ENCODE data around the gene RCOR3.
"Not testable (repeated sequence)": the region's sequence is repeated elsewhere in the genome, so short reads cannot be mapped to it uniquely, and the experiment has no call there.

DNA sequence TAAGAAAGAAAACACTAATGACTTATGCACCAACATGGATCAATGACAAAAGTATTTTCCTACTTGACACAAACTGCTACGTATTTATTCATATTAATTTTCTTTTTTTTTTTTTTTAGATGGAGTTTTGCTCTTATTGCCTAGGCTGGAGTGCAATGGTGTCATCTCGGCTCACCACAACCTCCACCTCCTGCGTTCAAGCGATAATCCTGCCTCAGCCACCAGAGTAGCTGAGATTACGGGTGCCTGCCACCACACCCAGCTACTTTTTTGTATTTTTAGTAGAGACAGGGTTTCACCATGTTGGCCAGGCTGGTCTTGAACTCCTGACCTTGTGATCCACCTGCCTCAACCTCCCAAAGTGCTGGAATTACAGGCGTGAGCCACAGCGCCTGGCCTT, 62.5 kb downstream of the RCOR3 start:
- TF ChIP-seq POLR2A (IDR thresholded peaks at IDR 0.05; ENCODE audit: control extremely low read depth in 1 of 2, low read depth in 2 of 2, low read length in 2 of 2); NANOG (IDR thresholded peaks at IDR 0.05; ENCODE audit: insufficient read depth, low read depth, low read length, poor library complexity, severe bottlenecking); RNF2 (IDR thresholded peaks at IDR 0.05; ENCODE audit: borderline replicate concordance, low read depth, low read length, missing control alignments, poor library complexity, severe bottlenecking); RAD21 (IDR thresholded peaks at IDR 0.05 in 1 of 2, conservative IDR thresholded peaks at IDR 0.05 in 1 of 2; ENCODE audit: low read depth in 2 of 2, low read length in 2 of 2); RFX5 (IDR thresholded peaks at IDR 0.05; ENCODE audit: borderline replicate concordance, low read depth, low read length); GTF2F1 (IDR thresholded peaks at IDR 0.05; ENCODE audit: borderline replicate concordance, low read depth, low read length); EZH2 (IDR thresholded peaks at IDR 0.05; ENCODE audit: low read depth, low read length, severe bottlenecking): not testable (repeated sequence)
- TF ChIP-seq, protein P1, sequence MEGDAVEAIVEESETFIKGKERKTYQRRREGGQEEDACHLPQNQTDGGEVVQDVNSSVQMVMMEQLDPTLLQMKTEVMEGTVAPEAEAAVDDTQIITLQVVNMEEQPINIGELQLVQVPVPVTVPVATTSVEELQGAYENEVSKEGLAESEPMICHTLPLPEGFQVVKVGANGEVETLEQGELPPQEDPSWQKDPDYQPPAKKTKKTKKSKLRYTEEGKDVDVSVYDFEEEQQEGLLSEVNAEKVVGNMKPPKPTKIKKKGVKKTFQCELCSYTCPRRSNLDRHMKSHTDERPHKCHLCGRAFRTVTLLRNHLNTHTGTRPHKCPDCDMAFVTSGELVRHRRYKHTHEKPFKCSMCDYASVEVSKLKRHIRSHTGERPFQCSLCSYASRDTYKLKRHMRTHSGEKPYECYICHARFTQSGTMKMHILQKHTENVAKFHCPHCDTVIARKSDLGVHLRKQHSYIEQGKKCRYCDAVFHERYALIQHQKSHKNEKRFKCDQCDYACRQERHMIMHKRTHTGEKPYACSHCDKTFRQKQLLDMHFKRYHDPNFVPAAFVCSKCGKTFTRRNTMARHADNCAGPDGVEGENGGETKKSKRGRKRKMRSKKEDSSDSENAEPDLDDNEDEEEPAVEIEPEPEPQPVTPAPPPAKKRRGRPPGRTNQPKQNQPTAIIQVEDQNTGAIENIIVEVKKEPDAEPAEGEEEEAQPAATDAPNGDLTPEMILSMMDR (IDR thresholded peaks at IDR 0.05; ENCODE audit: control extremely low read depth in 1 of 3, insufficient read depth in 1 of 3, low read depth in 1 of 3, low read length in 3 of 3), result not testable (repeated sequence)
